Measurements from ENCODE around the gene PRSS57.

The PRSS57 gene

DNA sequence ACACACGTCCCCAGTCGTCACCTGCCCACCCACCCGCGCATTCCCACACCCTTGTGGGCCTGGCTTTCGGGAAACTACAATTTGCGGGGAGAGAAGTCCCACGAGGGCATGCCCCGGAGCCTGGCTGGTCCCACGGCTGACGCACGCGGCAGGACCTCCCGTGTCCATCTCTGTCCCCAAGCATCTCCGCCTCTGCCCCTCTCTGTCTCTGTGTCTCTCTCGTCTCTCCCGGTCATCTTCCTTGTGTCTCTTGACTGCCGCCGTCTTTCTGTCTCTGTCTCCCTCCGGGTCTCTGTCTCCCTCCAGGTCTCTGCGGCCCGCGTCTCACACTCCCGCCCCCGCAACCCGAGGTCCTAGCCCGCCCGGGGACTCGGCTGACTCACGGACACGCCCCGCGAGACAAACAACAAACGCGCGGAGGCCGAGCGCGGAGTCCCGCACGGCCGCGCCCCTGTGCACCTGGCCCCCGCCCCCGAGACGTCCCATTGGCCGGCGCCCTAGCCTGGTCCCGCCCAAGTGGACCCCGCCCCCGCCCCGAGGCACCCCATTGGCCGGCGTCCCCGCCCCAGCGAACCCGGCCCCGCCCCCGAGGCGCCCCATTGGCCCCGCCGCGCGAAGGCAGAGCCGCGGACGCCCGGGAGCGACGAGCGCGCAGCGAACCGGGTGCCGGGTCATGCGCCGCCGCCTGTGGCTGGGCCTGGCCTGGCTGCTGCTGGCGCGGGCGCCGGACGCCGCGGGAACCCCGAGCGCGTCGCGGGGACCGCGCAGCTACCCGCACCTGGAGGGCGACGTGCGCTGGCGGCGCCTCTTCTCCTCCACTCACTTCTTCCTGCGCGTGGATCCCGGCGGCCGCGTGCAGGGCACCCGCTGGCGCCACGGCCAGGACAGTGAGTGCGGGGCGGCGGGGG is 55.7 kb downstream of the PRSS57 start, which contains the start of gene FGF22:
TSS of gene FGF22 (plus strand) at position 627 of the 908 bp plus-strand sequence. CDS start at position 674, 47 bp downstream.
- peak in 55 of 56 donors; percentile 62 to 96 (median 87) for DNase-seq

DNA sequence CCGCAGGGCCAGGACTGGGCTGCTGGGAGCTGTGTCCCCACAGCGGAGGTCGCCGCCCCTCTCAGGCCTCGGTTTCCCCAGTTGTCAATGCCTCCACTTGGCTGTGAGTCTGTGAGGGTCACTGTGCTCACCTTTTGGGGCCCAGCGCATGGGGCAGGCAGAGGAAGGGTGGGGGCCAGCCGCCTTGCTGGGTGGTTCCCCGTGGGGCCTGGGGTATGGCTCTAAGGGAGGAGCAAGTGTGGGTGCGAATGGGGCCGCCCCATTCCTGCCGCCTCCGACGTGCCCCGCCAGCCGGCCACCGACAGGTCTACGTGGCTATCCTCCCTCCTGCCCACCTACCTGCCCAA is 56.4 kb downstream of the PRSS57 start:
- DNase-seq = no peak
